Activated CD8-positive, alpha-beta T cell treated with anti-CD3 and anti-CD28 coated beads for 36 hours (primary cell): ENCODE results near the gene LRP1B. TPM values are rescaled to one million over a fixed set of nuclear protein-coding genes. Genes with fewer than 3 reads are reported as not detected.
"Not testable (repeated sequence)": the region's sequence is repeated elsewhere in the genome, so short reads cannot be mapped to it uniquely, and the experiment has no call there.

Experiments
- ATAC-seq: fragments of 200-7000 bp; cut with Tn5 transposase; one replicate; pipeline ENCODE4 v1.10.0; 2021; ENCODE audit warnings: mild to moderate bottlenecking, moderate library complexity
- CTCF ChIA-PET: fragments of 350-600 bp; sonication (Branson Sonifier 250); formaldehyde crosslinking; loops from one replicate; lab custom pipeline; 2021; ENCODE audit warnings: antibody characterized with exemption; lab: Charles Lee
- POLR2A ChIA-PET: fragments of 350-600 bp; sonication (Branson Sonifier 250); formaldehyde crosslinking; loops from one replicate; lab custom pipeline; 2021; ENCODE audit warnings: antibody characterized with exemption; lab: Charles Lee
- DNase-seq: peaks from one replicate; pipeline ENCODE4 v3.0.0-alpha.2; 2020
- H3K27ac Mint-ChIP-seq: one replicate; pipeline ENCODE4 v1.8.0; 2021; ENCODE audit warnings: mild to moderate bottlenecking, mixed read lengths
- H3K27me3 Mint-ChIP-seq: one replicate; pipeline ENCODE4 v1.8.0; 2021; ENCODE audit warnings: mixed read lengths
- H3K36me3 Mint-ChIP-seq: one replicate; pipeline ENCODE4 v1.8.0; 2021; ENCODE audit warnings: low read depth, mixed read lengths
- H3K4me1 Mint-ChIP-seq: one replicate; pipeline ENCODE4 v1.8.0; 2021; ENCODE audit warnings: low read depth, mixed read lengths
- H3K4me3 Mint-ChIP-seq: one replicate; pipeline ENCODE4 v1.8.0; 2021; ENCODE audit warnings: mild to moderate bottlenecking, moderate library complexity, mixed read lengths
- H3K9me3 Mint-ChIP-seq: one replicate; pipeline ENCODE4 v1.8.0; 2021; ENCODE audit warnings: mixed read lengths
- CTCF ChIP-seq: fragments of 200-600 bp; IDR thresholded peaks from one replicate; pipeline ENCODE4 v1.8.0; 2022; ENCODE audit warnings: antibody characterized with exemption, mild to moderate bottlenecking
- intact Hi-C: fragments of 100-400 bp; cut with micrococcal nuclease; formaldehyde crosslinking; loops from one replicate; pipeline ENCODE4 v1.10.0; 2022
- total RNA-seq, 2 experiments: library from RNA; stranded (reverse); gene quantifications; one replicate each; pipeline ENCODE4 v1.2.3, GENCODE V29; 2021

LRP1B gene
- total RNA-seq, 2 experiments from 2014 or later, result not detected

DNA sequence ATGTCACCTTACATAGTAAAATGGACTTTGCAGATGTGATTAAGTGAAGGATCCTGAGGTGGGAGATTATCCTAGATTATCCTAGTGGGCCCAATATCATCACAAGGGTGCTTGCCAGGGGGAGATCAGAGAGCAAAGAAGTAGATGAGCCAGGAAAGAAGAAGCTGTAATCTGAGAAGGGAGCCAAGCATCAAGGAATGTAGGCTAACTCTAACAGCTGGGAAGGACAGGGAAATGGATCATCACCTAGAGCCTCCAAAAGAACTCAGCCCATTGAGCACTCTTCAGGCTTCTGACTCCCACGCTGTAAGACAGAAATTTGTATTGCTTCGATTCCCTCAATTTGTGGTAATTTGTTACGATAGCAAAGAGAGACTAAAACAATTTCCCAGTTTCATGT is 309.9 kb downstream of the LRP1B start:
- Mint-ChIP-seq H3K27me3 (no peaks in the 10 kb centered on the region), H3K4me1 (no peaks in the 10 kb centered on the region), H3K36me3 (no peaks in the 10 kb centered on the region), H3K27ac (no peak overlapping the region), H3K9me3 (peaks cover 6% of the 10 kb centered on the region), H3K4me3 (no peak overlapping the region)
- no peak for TF ChIP-seq CTCF
- ChIA-PET CTCF (no interaction called here), POLR2A (no interaction called here)
- ATAC-seq, result no peak
- no peak for DNase-seq
- intact Hi-C loops, result no loop called here

DNA sequence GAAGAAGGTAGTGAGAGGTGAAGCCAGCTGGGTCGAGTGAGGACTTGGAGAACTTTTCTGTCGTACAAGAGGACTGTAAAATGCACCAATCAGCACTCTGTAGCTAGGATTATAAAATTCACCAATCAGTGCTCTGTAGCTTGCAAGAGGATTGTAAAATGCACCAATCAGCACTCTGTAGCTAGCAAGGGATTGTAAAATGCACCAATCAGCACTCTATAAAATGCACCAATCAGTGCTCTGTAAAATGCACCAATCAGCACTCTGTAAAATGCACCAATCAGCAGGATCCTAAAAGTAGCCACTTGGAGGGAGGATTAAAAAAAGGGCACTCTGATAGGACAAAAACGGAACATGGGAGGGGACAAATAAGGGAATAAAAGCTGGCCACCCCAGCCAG is 315.5 kb downstream of the LRP1B start:
- POLR2A ChIA-PET, CTCF ChIA-PET: not testable (repeated sequence)

DNA sequence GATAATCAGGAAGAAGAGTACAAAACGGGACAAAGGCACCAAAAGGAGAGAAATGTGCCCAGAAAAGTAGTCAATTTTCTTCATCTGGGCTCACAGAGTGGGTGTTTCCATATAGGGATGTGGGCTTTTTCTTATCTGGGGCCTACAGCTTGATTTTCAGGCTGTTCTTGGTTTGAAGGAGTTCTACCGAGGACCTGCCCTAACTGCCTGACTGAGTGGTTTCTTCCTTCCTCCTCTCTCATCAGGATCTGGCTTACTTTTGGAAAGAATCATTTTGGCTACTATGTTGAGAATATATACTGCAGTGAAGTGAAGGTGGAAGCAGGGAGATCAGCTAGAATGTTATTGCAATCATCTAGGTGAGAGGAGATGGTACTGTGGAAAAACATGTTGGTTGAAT is 316.7 kb downstream of the LRP1B start:
- Mint-ChIP-seq H3K4me1 (no peaks in the 10 kb centered on the region), H3K36me3 (no peaks in the 10 kb centered on the region), H3K27me3 (no peaks in the 10 kb centered on the region), H3K4me3 (no peak overlapping the region), H3K9me3 (peaks cover 19% of the 10 kb centered on the region), H3K27ac (no peak overlapping the region)
- DNase-seq (no peak), ATAC-seq (no peak)
- TF ChIP-seq CTCF, result no peak
- POLR2A ChIA-PET, result no interaction called here
- CTCF ChIA-PET, result no interaction called here
- intact Hi-C loops, result no loop called here

More for the DNA sequence above, 315.5 kb downstream of the LRP1B start:
- intact Hi-C loops, H3K4me3 Mint-ChIP-seq, H3K27ac Mint-ChIP-seq, DNase-seq, ATAC-seq, H3K27me3 Mint-ChIP-seq, H3K36me3 Mint-ChIP-seq, H3K4me1 Mint-ChIP-seq: not testable (repeated sequence)
- H3K9me3 Mint-ChIP-seq, result peaks cover 21% of the 10 kb centered on the region

DNA sequence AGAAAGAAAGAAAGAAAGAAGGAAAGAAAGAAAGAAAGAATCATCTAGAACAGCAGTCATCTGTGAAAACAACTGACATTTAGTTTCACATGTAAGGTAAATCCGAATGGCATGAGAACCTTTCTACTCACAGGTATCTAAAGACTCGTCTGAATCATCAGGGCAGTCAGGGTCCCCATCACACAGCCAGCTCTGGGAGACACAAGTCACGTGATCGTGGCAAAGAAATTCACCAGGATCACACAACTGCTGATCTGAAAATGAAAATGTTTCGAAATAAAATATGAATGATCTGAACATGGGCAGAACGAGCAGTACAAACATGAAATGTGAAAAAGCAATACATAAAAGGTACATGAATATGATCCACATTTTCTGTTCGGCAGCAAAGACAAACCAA is 320.7 kb downstream of the LRP1B start:
- H3K27ac Mint-ChIP-seq, result no peak overlapping the region
- H3K4me3 Mint-ChIP-seq, result no peak overlapping the region
- no peaks in the 10 kb centered on the region for H3K27me3 Mint-ChIP-seq
- no peak for ATAC-seq
- H3K4me1 Mint-ChIP-seq, result no peaks in the 10 kb centered on the region
- POLR2A ChIA-PET, result no interaction called here
- peaks cover 17% of the 10 kb centered on the region for H3K9me3 Mint-ChIP-seq
- H3K36me3 Mint-ChIP-seq, result no peaks in the 10 kb centered on the region
- no peak for TF ChIP-seq CTCF
- intact Hi-C loops, result no loop called here
- no peak for DNase-seq
- CTCF ChIA-PET, result no interaction called here

DNA sequence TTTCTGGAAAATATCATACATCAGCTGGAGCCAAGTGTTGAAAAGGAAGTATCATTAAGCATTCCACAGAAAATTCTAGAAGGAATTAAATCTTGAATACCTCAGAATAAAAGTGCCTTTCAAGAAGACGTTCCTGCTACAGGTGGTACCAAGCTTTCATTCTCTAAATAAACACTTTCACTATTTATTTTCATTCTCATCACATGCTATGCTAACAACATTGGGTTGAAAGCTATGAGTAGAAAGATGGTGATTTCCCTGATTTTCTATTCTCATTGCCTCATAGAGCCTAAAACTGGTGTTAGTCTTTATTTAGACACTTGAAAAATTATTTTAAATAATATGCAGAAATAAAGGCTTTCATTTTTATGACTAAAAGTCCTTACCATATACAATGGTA is 324.7 kb downstream of the LRP1B start:
- no peak for TF ChIP-seq CTCF
- Mint-ChIP-seq H3K4me1 (no peaks in the 10 kb centered on the region), H3K36me3 (no peaks in the 10 kb centered on the region), H3K27ac (no peak overlapping the region), H3K4me3 (no peak overlapping the region), H3K27me3 (no peaks in the 10 kb centered on the region), H3K9me3 (no peaks in the 10 kb centered on the region)
- ChIA-PET CTCF (no interaction called here), POLR2A (no interaction called here)
- no peak for ATAC-seq
- DNase-seq, result no peak
- intact Hi-C loops, result no loop called here

GRCh38 chr2:141805302-141805701 is 325.5 kb downstream of the LRP1B start:
- ATAC-seq, result no peak
- no peak for DNase-seq
- ChIA-PET POLR2A (no interaction called here), CTCF (no interaction called here)
- Mint-ChIP-seq H3K9me3 (no peaks in the 10 kb centered on the region), H3K27me3 (no peaks in the 10 kb centered on the region), H3K36me3 (no peaks in the 10 kb centered on the region), H3K4me3 (no peak overlapping the region), H3K27ac (no peak overlapping the region), H3K4me1 (no peaks in the 10 kb centered on the region)
- no peak for TF ChIP-seq CTCF
- intact Hi-C loops, result no loop called here
